HG03575 (cell line): ENCODE results near the gene RFC4.
"Not testable (repeated sequence)": the region's sequence is repeated elsewhere in the genome, so short reads cannot be mapped to it uniquely, and the experiment has no call there.

Source experiments
- ATAC-seq: cut with Tn5 transposase; IDR thresholded peaks from one replicate; pipeline ENCODE4 v1.9.1; 2021; ENCODE audit not compliant: unreplicated experiment, insufficient number of reproducible peaks, low FRiP score; ENCODE audit errors: extremely low read depth

Gene RFC4, protein sequence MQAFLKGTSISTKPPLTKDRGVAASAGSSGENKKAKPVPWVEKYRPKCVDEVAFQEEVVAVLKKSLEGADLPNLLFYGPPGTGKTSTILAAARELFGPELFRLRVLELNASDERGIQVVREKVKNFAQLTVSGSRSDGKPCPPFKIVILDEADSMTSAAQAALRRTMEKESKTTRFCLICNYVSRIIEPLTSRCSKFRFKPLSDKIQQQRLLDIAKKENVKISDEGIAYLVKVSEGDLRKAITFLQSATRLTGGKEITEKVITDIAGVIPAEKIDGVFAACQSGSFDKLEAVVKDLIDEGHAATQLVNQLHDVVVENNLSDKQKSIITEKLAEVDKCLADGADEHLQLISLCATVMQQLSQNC

GRCh38 chr3:186806089-186807055 is at the start of gene RFC4:
RFC4 (minus strand) TSS chr3:186806482; CDS start chr3:186804713, 1,769 bp downstream.
- ATAC-seq, result no peak

DNA sequence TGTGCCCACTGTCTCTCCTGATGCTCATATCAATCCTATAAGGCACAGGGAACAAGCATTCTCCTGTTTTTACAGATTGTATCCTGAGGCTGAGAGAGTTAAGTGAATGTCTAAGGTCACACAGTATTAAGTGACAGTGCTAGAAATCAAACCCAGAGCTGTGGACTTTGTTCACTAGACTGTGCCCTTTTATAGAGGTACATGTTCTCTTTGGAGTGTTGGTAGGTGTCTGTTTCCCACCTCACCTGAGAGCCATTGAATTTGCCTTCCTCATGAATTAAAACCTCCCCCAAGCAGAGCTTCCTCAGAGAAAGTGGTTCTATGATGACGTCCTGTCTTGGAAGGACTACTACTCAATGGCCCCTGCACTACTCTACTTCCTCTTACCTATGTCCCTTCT is 48.7 kb upstream of the RFC4 start:
- ATAC-seq, result no peak

DNA sequence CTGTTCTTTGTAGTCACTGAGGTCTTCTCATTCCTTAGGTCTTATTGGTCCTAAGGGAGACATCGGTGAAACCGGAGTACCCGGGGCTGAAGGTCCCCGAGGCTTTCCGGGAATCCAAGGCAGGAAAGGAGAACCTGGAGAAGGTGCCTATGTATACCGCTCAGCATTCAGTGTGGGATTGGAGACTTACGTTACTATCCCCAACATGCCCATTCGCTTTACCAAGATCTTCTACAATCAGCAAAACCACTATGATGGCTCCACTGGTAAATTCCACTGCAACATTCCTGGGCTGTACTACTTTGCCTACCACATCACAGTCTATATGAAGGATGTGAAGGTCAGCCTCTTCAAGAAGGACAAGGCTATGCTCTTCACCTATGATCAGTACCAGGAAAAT is 47.9 kb upstream of the RFC4 start:
- ATAC-seq, result no peak

DNA sequence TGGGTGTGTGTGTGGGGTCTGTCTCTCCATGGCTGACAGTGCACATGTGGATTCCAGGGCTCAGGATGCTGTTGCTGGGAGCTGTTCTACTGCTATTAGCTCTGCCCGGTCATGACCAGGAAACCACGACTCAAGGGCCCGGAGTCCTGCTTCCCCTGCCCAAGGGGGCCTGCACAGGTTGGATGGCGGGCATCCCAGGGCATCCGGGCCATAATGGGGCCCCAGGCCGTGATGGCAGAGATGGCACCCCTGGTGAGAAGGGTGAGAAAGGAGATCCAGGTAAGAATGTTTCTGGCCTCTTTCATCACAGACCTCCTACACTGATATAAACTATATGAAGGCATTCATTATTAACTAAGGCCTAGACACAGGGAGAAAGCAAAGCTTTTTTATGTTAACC is 46.7 kb upstream of the RFC4 start:
- ATAC-seq, result no peak

DNA sequence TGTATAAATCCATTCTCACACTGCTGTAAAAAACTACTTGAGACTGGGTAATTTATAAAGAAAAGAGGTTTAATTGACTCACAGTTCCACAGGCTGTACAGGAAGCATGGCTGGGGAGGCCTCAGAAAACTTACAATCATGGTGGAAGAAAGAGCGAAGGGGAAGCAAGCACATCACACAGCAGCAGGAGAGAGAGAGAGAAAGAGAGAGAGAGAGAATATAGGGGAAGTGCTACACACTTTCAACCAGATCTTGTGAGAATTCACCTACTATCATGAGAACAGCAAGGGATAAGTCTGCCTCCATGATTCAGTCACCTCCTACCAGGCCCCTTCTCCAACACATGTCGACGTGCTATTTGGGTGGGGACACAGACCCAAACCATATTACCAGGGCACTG is 45.6 kb upstream of the RFC4 start:
- not testable (repeated sequence) for ATAC-seq

DNA sequence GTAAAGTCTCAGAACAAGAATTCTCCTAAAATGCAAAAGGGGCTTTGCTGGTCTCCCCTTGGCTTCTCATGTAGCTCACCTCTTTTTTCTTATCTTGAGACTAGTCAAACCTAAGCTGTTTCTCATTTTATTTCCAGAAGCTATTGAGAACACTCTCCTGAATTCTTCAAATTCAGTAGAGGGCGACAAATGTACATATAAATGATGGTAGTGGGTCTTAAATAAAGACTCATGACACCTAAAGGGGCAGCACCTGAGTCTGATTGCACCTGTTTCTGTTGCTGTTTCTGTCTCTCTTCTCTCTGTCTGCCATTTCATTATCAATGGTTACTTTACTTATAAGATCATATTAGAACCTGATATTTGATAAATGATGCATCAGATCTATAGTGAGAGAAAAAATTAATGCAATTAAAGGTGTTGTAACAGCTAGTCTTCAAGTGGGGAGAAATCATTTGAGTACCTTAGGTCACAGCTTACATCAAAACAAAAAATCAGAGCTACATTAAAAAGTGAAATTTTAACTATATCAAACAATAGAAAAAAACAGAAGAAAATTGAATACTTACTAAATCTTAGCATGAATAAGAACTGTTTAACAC is 43.2 kb upstream of the RFC4 start:
- ATAC-seq, result no peak

DNA sequence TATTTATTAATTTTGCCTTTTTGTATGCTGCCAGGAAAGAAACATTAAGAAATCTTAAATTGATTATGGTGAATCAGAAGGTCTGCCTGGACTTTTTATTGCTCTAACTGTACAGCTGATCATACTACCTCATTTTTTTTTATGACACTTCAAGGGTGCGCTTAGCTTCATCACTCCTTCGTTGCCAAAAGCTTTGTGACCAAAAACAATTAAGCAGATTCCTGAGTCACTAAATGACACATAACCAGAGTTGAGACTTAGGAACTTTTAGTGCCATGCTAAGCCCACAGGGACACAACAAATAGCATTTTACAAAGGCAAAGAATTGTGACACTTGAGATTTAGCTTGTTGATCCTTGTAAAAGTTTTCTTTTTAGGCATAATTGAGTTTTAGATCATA is 41.2 kb upstream of the RFC4 start:
- ATAC-seq, result no peak

DNA sequence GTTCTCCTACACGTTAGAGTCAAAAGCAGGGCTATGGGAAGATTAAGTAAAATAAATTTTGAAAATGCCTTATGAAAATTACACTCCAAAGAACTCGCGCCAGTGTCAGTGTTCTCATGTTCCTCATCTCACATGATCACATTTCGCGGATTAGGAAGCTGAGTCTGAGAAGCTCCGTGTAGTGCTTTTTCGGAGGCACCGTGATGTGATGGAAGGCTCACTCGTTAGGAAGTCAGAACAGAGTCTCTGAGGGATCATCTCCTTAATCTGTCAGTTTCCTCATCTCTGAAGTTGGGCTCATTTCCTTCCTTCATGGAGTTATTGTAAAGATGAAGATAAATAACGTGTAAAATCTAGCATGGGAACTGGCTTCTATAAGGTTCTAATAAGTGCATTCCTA is 39.5 kb upstream of the RFC4 start:
- ATAC-seq, result no peak

GRCh38 chr3:186844908-186845307 is 38.6 kb upstream of the RFC4 start:
- ATAC-seq, result no peak

- no peak for ATAC-seq
Measured at GRCh38 chr3:186843039-186843432, 36.8 kb upstream of the RFC4 start.

GRCh38 chr3:186842426-186843038 is 36.2 kb upstream of the RFC4 start, which contains the start of gene ADIPOQ:
ADIPOQ (plus strand) TSS chr3:186842710; CDS start chr3:186853059, 10,349 bp downstream.
- ATAC-seq, result no peak

GRCh38 chr3:186841620-186842019 is 35.3 kb upstream of the RFC4 start:
- ATAC-seq, result no peak

DNA sequence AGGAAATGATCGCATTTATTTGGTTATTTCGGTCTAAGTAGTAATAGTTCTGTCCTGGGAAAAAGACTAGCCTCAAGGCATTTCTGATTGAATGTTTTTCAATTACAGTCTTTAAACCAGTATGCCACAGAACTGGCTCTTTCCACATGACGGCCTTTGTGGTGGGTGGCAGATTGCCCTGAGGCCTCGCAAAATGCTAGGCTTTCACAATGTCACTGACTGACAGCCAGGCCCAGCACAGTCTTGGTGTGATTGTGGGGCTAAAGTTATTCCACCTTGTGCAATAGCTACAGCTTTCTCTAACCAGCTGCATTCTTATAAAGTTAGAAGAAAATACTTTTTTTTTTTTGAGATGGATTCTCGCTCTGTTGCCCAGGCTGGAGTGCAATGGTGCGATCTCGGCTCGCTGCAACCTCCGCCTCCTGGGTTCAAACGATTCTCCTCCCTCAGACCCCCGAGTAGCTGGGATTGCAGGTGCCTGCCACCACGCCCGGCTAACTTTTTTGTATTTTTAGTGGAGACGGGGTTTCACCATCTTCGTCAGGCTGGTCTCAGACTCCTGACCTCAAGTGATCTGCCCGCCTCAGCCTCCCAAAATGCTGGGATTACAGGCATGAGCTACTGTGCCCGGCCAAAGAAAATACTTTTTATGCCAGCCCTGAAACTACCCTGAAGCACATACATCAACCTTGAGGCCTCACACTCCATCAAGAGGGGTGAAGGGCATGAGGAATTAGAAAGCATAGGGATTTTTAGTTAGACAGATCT is 33.8 kb upstream of the RFC4 start:
- ATAC-seq, result no peak

DNA sequence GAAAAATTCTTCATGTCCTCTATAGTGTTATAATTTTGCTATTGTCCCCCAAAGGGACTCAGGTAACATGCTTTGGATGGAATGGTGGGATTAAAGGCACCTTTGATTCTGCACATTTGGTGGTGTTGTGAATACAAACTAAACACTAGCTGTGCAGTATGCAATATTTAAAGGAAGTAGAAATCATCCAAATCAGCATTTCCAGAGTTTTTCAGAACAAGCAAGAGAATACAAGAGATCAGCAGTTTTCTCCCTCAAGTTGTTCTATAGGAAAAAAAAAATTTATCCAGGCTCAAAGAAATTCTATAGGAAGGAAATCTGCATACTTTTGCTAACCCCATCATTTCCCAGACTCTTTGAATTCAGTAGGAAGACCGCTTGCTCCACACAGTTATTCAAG is 26.0 kb upstream of the RFC4 start:
- no peak for ATAC-seq

GRCh38 chr3:186831798-186832197 is 25.5 kb upstream of the RFC4 start:
- no peak for ATAC-seq

DNA sequence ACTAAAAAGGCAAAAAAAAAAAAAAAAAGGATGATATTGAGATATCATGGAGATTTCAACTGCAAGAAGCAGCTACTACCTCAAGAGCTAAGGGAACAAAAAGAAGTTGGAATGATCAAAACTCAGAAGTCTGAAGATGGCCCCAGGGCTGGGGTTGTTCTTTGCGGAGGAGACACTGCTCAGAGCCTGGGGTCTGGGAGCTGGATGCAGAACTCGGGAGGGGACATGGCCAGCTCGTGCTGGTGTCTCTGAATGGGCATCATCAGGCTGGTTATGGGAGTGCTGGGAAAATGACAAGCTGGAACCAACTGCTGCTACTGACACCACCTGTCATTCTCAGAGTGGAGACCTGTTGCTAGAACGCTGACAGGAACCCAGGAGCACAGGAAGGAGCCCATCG is 22.1 kb upstream of the RFC4 start:
- no peak for ATAC-seq

DNA sequence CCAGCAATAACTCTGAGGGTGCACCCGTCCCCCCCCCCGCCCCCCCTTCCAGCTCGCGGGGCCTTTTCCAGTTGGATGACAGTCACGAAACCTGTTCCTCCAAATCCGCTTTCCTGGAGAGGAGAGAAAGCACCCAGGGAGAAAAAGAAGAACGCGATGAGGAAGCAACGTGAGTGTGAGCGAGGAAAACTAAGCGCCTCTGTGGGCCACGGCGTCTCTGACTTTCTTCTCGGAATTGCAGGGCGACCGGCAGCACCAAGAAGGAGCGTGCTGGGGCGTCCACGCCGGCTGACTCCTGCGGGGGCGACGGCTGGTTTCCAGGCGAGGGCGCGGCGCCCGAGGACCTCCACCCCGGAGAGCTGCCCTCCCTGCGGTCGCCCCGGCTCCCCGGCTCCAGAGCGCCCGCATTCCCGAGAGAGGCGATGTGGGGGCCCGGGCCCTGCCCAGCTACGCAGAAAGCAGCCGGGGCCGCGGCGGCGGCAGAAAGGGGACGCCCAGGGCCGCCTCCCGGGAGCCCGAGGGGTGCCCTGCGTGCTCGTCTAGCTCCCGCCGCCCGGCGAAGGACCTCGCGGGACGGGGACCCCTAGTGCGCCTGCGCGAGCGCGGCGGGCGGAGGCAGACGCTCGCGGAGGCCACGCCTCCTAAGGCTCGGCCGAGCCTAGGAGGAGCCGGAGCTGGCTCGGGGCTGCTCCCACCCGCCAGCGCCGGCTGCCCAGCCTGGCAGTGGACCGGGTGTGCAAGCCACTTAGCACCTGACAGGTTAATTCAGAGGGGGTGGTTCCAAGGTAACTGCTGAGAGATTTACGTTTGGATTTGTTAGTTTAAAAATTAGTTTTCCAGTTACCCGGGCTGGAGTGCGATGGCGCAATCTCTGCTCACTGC is 20.9 kb upstream of the RFC4 start:
- no peak for ATAC-seq
